ENCODE results near the gene ATP11A.

DNA sequence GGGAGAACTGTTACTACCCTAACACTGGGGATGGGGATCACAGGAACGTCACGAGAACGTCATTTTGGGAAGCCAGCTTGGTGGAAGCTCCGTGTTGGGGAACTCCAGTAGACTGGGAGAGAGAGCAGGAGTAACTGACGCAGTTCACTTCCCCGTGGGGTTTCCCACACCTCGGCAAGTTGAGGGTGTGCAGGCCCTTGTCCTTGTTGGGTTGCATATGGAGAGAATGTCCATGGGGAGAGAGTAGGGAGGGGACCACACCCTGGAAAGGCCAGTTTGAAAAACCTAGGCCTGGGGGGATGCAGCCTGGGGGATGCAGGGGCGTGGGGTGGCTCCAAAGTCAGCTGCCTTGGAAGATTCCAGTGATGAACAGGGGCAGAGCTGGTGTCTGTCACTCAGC lies 228.4 kb downstream of the ATP11A start:
- TF ChIP-seq, protein P1, sequence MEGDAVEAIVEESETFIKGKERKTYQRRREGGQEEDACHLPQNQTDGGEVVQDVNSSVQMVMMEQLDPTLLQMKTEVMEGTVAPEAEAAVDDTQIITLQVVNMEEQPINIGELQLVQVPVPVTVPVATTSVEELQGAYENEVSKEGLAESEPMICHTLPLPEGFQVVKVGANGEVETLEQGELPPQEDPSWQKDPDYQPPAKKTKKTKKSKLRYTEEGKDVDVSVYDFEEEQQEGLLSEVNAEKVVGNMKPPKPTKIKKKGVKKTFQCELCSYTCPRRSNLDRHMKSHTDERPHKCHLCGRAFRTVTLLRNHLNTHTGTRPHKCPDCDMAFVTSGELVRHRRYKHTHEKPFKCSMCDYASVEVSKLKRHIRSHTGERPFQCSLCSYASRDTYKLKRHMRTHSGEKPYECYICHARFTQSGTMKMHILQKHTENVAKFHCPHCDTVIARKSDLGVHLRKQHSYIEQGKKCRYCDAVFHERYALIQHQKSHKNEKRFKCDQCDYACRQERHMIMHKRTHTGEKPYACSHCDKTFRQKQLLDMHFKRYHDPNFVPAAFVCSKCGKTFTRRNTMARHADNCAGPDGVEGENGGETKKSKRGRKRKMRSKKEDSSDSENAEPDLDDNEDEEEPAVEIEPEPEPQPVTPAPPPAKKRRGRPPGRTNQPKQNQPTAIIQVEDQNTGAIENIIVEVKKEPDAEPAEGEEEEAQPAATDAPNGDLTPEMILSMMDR (conservative IDR thresholded peaks at IDR 0.05; ENCODE audit: low read depth in 2 of 2): no peak
- TF ChIP-seq EZH2 (IDR thresholded peaks at IDR 0.05; ENCODE audit: low read depth, unreplicated experiment) (no peak), EZH2phosphoT487 (IDR thresholded peaks at IDR 0.05; ENCODE audit: unreplicated experiment) (no peak), POLR2AphosphoS5 (IDR thresholded peaks at IDR 0.05; ENCODE audit: low read depth) (no peak), ZNF114 (CRISPR knock-in tag; IDR thresholded peaks at IDR 0.05) (no peak), JUNB (IDR thresholded peaks at IDR 0.05; ENCODE audit: unreplicated experiment) (no peak), ZNF331 (CRISPR knock-in tag; IDR thresholded peaks at IDR 0.05; ENCODE audit: low read depth) (no peak), NANOG (IDR thresholded peaks at IDR 0.05; ENCODE audit: borderline replicate concordance) (no peak), CREB1 (CRISPR knock-in tag; IDR thresholded peaks at IDR 0.05; ENCODE audit: low read depth) (no peak), STAT1 (IDR thresholded peaks at IDR 0.05; ENCODE audit: unreplicated experiment) (no peak)
- TF ChIP-seq, protein P2, sequence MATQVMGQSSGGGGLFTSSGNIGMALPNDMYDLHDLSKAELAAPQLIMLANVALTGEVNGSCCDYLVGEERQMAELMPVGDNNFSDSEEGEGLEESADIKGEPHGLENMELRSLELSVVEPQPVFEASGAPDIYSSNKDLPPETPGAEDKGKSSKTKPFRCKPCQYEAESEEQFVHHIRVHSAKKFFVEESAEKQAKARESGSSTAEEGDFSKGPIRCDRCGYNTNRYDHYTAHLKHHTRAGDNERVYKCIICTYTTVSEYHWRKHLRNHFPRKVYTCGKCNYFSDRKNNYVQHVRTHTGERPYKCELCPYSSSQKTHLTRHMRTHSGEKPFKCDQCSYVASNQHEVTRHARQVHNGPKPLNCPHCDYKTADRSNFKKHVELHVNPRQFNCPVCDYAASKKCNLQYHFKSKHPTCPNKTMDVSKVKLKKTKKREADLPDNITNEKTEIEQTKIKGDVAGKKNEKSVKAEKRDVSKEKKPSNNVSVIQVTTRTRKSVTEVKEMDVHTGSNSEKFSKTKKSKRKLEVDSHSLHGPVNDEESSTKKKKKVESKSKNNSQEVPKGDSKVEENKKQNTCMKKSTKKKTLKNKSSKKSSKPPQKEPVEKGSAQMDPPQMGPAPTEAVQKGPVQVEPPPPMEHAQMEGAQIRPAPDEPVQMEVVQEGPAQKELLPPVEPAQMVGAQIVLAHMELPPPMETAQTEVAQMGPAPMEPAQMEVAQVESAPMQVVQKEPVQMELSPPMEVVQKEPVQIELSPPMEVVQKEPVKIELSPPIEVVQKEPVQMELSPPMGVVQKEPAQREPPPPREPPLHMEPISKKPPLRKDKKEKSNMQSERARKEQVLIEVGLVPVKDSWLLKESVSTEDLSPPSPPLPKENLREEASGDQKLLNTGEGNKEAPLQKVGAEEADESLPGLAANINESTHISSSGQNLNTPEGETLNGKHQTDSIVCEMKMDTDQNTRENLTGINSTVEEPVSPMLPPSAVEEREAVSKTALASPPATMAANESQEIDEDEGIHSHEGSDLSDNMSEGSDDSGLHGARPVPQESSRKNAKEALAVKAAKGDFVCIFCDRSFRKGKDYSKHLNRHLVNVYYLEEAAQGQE (IDR thresholded peaks at IDR 0.05; ENCODE audit: unreplicated experiment): no peak
- TF ChIP-seq, protein P3, sequence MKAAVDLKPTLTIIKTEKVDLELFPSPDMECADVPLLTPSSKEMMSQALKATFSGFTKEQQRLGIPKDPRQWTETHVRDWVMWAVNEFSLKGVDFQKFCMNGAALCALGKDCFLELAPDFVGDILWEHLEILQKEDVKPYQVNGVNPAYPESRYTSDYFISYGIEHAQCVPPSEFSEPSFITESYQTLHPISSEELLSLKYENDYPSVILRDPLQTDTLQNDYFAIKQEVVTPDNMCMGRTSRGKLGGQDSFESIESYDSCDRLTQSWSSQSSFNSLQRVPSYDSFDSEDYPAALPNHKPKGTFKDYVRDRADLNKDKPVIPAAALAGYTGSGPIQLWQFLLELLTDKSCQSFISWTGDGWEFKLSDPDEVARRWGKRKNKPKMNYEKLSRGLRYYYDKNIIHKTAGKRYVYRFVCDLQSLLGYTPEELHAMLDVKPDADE (IDR thresholded peaks at IDR 0.05): no peak
- TF ChIP-seq, protein P4, sequence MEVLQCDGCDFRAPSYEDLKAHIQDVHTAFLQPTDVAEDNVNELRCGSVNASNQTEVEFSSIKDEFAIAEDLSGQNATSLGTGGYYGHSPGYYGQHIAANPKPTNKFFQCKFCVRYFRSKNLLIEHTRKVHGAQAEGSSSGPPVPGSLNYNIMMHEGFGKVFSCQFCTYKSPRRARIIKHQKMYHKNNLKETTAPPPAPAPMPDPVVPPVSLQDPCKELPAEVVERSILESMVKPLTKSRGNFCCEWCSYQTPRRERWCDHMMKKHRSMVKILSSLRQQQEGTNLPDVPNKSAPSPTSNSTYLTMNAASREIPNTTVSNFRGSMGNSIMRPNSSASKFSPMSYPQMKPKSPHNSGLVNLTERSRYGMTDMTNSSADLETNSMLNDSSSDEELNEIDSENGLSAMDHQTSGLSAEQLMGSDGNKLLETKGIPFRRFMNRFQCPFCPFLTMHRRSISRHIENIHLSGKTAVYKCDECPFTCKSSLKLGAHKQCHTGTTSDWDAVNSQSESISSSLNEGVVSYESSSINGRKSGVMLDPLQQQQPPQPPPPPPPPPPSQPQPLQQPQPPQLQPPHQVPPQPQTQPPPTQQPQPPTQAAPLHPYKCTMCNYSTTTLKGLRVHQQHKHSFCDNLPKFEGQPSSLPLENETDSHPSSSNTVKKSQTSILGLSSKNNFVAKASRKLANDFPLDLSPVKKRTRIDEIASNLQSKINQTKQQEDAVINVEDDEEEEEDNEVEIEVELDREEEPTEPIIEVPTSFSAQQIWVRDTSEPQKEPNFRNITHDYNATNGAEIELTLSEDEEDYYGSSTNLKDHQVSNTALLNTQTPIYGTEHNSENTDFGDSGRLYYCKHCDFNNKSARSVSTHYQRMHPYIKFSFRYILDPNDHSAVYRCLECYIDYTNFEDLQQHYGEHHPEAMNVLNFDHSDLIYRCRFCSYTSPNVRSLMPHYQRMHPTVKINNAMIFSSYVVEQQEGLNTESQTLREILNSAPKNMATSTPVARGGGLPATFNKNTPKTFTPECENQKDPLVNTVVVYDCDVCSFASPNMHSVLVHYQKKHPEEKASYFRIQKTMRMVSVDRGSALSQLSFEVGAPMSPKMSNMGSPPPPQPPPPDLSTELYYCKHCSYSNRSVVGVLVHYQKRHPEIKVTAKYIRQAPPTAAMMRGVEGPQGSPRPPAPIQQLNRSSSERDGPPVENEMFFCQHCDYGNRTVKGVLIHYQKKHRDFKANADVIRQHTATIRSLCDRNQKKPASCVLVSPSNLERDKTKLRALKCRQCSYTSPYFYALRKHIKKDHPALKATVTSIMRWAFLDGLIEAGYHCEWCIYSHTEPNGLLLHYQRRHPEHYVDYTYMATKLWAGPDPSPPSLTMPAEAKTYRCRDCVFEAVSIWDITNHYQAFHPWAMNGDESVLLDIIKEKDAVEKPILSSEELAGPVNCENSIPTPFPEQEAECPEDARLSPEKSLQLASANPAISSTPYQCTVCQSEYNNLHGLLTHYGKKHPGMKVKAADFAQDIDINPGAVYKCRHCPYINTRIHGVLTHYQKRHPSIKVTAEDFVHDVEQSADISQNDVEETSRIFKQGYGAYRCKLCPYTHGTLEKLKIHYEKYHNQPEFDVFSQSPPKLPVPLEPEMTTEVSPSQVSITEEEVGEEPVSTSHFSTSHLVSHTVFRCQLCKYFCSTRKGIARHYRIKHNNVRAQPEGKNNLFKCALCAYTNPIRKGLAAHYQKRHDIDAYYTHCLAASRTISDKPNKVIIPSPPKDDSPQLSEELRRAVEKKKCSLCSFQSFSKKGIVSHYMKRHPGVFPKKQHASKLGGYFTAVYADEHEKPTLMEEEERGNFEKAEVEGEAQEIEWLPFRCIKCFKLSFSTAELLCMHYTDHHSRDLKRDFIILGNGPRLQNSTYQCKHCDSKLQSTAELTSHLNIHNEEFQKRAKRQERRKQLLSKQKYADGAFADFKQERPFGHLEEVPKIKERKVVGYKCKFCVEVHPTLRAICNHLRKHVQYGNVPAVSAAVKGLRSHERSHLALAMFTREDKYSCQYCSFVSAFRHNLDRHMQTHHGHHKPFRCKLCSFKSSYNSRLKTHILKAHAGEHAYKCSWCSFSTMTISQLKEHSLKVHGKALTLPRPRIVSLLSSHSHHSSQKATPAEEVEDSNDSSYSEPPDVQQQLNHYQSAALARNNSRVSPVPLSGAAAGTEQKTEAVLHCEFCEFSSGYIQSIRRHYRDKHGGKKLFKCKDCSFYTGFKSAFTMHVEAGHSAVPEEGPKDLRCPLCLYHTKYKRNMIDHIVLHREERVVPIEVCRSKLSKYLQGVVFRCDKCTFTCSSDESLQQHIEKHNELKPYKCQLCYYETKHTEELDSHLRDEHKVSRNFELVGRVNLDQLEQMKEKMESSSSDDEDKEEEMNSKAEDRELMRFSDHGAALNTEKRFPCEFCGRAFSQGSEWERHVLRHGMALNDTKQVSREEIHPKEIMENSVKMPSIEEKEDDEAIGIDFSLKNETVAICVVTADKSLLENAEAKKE (CRISPR knock-in tag; IDR thresholded peaks at IDR 0.05): no peak

Data from GM23338 (cell line).